Placental epithelial cell (primary cell): ENCODE measurements around the gene KHK. TPM values are rescaled to one million over a fixed set of nuclear protein-coding genes. Genes with fewer than 3 reads are reported as not detected.

ENCODE experiments used
- total RNA-seq: library from RNA; depleted of rRNA; stranded (reverse); fragments of >200 nt; gene quantifications from 2 replicates; pipeline ENCODE4 v1.2.3, GENCODE V29; 2012

The KHK gene
- under 0.01 TPM in 1 of 2 replicates, not detected in the other for total RNA-seq

DNA sequence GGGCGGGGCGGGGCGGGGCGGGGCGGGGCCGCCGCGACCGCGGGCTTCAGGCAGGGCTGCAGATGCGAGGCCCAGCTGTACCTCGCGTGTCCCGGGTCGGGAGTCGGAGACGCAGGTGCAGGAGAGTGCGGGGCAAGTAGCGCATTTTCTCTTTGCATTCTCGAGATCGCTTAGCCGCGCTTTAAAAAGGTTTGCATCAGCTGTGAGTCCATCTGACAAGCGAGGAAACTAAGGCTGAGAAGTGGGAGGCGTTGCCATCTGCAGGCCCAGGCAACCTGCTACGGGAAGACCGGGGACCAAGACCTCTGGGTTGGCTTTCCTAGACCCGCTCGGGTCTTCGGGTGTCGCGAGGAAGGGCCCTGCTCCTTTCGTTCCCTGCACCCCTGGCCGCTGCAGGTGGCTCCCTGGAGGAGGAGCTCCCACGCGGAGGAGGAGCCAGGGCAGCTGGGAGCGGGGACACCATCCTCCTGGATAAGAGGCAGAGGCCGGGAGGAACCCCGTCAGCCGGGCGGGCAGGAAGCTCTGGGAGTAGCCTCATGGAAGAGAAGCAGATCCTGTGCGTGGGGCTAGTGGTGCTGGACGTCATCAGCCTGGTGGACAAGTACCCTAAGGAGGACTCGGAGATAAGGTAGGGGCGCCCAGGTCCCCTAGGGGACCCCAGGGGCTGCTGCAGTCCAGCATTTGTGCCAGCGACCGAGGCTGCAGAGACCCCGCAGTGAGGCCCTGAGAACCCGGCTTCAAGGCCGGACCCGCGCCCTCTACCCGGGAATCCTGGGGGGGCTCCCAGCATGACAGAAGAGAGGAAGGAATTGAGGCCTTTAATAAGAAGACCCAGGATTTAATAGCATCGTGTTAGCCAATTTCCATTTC is at the start of gene KHK:
Gene KHK, plus strand, starts transcription at position 49 of the 870 bp plus-strand sequence. Its CDS starts 488 bp downstream, at position 537.

DNA sequence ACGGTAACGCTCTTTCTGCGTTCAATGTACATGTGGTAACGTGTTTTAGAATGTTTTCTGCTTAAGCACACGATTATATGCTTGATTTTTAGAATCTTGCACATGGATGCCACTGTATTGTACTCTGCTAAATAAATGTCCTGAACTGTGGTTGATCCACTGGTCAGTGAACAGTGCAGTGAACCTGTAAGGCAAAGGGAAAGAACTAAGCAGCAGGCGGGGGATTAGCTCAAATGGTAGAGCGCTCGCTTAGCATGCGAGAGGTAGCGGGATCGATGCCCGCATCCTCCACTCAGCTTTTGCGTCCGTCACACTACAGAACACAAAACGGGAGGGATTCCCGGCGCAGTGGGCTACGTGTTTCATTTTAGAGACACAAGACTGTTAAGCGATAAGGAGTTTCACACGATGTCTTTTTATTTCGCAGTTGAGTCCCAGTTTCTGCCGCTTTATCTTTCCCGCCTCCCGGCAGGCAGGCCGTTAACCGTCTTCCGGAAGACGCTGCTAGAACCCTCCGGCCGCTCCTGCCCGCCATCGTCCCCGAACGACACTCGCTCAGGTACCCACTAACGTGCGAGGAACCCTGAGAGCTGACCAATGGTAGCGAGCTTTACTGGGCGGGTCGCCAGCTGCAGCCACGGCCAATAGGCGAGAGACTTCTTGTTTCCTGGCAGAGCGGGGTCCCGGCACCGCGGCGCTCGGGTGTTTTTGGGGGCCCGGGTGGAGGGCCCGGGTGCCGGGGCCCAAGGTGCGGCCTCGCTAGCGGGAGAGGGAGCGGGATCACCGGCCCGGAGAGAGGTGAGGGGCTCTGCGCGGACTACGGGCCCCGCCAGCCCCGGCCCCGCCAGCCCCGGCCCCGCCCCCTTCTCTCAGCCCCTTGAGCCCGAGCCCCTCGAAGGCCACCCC is 35.3 kb upstream of the KHK start, which contains the start of gene AGBL5:
Gene AGBL5, plus strand, starts transcription at position 673 of the 906 bp plus-strand sequence. CDS start 1,291 bp downstream, outside the sequence.

DNA sequence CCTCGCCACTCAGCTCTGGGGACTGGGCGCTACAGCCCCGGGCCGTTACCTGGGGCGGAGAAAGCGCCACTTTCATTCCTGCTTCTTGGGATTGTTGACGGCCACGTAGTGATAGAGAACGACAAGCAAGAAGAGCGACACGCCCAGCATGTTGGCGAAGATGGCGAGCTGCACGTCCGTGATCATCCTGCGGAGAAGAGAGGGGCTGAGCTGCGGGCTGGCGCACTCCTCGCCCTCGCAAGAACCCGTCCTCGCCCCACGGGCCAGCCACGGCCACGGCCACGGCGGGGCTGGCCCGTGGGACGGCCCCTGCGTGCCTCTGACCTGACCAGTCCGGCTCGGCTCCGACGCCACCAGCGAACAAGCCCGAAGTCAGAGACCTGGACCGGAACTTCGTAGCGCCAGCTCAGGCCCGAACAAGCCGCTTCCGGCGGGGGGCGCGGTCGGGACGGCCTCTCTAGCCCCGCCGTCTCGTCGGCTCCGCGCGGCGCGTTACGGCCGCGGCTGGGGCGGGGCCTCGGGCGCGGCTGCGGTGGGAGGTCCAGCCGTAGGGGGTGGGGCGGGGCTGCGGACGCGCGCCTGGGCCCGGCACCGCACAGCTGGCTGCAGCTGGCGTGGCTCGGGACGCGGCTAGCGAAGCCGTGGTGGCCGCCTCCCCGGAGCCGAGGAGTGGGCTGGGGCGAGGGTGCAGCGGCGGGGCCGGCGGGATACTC is 15.1 kb upstream of the KHK start, which contains the start of gene OST4:
Gene OST4, minus strand, starts transcription at position 378 of the 713 bp plus-strand sequence.

DNA sequence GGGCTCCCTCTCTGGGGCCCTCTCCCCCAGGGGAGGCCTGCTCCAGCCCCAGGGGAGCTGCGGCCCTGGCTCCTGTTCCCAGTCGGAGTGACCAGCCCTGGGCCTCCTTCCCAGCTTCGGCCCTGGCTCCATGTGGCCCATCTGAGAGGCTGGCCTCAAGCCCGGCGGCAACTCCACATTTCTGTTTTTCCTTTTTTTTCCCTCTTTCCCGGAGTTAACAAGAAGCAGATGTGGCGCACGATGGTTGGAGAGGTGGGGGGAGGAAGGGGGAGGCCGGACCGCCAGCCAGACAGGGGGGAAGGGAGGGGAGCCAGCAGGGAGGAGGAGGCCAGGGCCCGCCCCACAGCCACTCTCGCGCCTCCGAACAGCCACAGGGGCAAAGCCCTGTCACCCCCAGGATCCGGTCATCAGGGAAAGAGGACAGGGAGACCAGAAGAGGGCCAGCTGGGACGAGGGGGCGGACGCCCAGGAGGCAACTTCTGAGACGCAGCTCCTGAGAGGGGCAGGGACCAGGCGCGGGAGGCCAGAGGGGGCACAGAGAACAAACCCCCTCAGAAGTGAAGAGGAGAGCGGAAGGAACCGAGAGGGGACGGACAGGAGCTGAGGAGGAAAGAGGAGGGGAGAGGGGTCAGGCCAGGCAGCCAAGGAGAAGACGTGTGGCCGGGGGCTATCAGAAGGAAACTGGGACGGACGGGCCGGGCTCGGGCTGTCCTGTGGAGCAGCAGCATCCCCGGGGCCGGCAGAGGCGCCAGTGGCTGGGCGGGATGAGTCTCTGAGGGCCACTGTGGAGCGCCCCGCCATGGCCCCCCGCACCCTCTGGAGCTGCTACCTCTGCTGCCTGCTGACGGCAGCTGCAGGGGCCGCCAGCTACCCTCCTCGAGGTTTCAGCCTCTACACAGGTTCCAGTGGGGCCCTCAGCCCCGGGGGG is 8.0 kb upstream of the KHK start, which contains the start of gene EMILIN1:
Gene EMILIN1, plus strand, starts transcription at position 349 of the 928 bp plus-strand sequence. Its CDS starts 451 bp downstream, at position 800.

DNA sequence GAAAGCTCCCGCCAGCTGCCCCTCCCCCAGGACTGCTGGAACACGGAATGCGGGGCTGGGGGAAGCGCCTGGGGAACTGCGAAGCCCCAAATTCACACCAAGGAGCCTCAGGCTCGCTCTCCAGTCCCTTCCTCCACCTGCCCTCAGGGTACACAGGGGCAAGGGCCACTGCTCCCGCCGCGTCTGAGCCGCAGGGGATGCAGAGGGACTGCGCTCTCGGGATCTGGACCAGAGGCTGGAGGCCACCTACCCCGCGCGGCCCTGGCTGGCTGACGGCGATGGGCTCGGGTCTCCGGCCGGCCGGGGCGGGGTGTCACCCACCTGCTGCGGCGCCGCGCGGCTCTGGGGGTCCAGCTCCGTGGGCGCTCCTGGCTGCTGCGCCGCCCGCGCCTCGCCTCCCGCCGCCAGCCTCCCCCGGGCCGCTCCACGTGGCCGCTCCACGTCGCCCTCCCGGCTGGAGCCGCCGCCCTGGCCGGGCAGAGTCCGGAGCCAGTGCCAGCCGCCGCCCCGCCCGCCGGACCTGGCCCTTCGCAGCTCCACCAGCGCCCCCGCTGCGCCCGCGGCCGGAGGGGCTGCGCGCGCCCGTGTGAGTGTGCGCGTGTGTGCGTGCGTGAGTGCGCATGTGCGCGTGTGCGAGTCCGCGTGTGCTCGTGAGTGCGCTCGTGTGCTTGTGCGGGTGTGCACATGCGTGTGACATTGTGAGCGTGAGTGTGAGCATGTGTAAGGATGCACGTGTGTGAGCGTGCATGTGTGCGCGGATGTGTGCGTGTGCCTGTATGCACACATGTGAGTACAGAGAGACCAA is 32.2 kb downstream of the KHK start, which contains the start of gene CGREF1:
Gene CGREF1, minus strand, starts transcription at position 604 of the 805 bp plus-strand sequence. CDS start 14,762 bp downstream, outside the sequence.

DNA sequence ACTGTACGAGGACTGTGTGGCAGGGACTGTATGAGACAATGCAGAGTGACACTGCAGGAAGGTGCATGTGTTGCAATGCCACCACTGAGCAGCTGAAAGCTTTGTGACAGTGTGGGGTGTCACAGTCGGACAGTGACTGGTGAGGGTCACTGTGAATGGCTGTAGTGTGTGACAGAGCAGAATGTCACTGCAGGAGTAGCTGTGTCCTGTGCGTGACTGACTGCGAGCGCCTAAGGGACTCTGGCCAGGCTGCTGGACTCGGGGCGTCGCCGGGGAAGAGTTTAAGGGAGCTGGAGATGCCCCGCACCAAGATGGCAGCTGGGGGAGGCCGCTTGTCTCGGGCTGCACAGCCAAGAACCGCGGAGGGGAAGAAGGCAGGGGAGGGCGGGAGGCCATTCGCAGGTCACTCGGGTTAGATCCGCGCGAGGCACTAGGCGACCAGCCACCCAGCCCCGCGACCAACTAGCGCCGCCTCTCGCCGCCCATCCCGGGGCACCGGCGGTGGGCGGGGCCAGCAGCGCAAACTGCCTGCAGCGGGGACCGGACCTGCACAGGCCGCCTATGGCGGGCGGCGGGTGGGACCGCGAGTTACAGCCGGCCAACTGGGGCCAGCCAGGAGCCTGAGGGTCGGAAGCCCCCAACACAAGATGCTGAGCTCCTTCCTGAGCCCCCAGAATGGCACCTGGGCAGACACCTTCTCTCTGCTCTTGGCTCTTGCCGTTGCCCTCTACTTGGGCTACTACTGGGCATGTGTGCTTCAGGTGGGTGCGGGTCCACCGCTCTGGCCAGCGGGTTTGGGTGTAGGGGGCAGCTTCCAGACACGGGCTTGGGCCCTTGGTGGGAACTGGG is 37.0 kb downstream of the KHK start, which contains the start of gene ABHD1:
Gene ABHD1, plus strand, starts transcription at position 514 of the 849 bp plus-strand sequence. Its CDS starts 134 bp downstream, at position 648.

DNA sequence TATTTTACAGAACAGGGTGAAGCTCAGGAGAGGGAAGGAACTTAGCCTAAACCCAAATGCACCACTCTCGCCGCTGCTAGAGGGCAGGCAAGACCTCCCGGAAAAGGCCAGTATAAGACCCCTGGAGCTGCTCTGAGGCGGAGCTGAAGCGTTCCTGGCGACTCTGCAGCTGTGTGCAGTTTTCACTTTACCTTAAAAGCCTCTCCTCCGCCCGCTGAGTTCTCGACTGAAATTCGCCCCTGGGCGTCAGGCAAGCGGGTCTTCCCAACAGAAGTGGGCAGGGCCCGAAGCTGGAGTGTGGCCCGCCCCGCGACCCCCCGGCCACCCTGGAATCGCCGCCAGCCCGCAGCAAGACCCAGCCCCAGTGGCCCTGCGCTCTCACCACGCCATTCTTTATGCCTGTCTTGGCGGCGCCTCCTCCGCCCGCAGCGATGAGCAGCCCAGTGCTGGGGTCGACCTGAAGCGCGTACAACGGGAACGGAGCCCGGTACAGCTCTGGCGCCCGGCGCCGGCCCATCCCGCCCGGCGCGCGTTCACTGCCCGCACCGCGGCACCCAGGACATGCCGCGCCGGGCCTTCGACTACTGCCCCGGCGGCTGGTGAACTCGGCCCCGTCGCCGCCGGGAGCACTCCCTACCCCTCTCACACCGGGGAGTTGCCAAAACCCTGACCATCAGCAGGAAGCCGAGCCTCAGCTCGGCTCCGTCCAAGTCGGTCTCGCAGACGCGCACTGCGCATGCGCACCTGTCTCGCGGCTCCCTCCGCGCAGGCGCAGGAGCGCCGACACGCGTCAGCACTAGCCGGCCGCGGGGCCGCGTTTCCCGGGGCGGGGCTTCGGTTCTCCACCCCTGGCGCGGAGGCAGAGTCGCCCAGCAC is 47.6 kb downstream of the KHK start, which contains the start of gene PREB:
Gene PREB, minus strand, starts transcription at position 732 of the 876 bp plus-strand sequence. Its CDS starts 215 bp downstream, at position 517.

DNA sequence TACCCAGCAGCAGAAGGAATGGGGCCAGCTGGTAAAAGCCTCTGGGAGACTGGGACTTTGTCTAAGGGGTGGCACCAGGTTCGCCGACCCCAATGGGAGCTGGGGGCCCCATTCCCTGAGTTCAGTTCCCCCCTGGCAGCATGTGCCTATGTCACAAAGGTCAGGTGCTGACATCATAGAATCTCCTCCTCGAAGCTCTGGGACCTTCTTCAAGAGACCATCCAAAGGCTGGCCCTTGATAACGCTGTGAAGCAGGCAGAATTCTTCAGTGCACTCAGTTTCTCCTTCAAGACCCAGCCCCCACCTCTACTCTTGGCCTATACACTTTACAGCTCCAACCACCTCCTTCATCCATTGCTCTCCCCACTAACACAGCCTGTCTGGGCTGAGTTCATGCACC is 52.7 kb downstream of the KHK start, which contains the start of gene PRR30:
Gene PRR30, minus strand, starts transcription at position 101 of the 400 bp plus-strand sequence. CDS start 1,081 bp downstream, outside the sequence.

DNA sequence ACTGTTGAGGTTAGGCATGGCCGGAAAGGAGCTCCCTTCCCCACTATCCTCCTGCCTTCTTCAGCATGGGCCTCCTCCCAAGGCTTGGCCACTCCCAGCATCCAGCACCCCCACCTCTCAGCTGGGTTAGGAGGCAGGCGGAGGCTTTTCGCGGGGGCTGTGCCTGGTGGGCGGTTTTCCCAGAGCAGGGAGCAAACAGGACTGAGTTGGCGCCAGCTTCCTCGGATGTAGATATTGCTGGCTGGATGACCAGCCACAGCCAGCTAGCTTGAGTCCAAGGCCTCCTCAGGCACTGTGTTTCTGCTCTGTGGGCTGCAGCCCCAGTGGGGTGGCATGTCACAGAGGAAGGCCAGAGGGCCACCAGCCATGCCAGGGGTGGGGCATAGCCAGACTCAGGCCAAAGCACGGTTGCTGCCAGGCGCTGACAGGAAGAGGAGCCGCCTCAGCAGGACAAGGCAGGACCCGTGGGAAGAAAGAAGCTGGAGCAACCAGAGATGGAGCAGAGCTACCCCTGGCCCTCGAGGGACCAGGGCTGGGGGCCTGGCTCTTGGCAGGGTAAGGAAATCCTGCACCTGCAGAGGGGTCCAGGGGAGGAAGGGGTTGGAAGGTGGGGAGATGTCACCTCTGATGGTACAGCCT is 62.3 kb downstream of the KHK start, which contains the start of gene TCF23:
Gene TCF23, plus strand, starts transcription at position 204 of the 639 bp plus-strand sequence. Its CDS starts 130 bp downstream, at position 334.

Other genes starting within 250 kb of the KHK start
- gene DPYSL5, start 238.6 kb upstream of the KHK start, total RNA-seq: not detected in 2 replicates
- 1.3 and 2.0 TPM in 2 replicates for gene MAPRE3, start 116.1 kb upstream of the KHK start, total RNA-seq
- 68.0 and 78.1 TPM in 2 replicates for gene TMEM214, start 53.8 kb upstream of the KHK start, total RNA-seq
- 39.6 and 41.2 TPM in 2 replicates for gene AGBL5, start 35.1 kb upstream of the KHK start, total RNA-seq
- gene OST4, start 15.1 kb upstream of the KHK start, total RNA-seq: 217 and 424 TPM in 2 replicates
- 5.2 and 24.7 TPM in 2 replicates for gene EMILIN1, start 8.2 kb upstream of the KHK start, total RNA-seq
- under 0.01 and 0.33 TPM in 2 replicates for gene CGREF1, start 32.4 kb downstream of the KHK start, total RNA-seq
- not detected in 2 replicates for gene ABHD1, start 37.0 kb downstream of the KHK start, total RNA-seq
- gene PREB, start 47.9 kb downstream of the KHK start, total RNA-seq: 44.4 and 75.3 TPM in 2 replicates
- gene PRR30, start 52.6 kb downstream of the KHK start, total RNA-seq: not detected in 2 replicates
- gene TCF23, start 62.2 kb downstream of the KHK start, total RNA-seq: not detected in 2 replicates
- gene ATRAID, start 125.3 kb downstream of the KHK start, total RNA-seq: 197 and 201 TPM in 2 replicates
- 174 and 243 TPM in 2 replicates for gene SLC5A6, start 125.5 kb downstream of the KHK start, total RNA-seq
- 46.3 and 52.6 TPM in 2 replicates for gene CAD, start 130.6 kb downstream of the KHK start, total RNA-seq
- gene SLC30A3, start 176.3 kb downstream of the KHK start, total RNA-seq: 0.11 TPM in 1 of 2 replicates, not detected in the other
- not detected in 2 replicates for gene DNAJC5G, start 188.7 kb downstream of the KHK start, total RNA-seq
- gene TRIM54, start 195.7 kb downstream of the KHK start, total RNA-seq: not detected in 2 replicates
- 0.22 and 2.0 TPM in 2 replicates for gene UCN, start 221.7 kb downstream of the KHK start, total RNA-seq
- gene MPV17, start 236.3 kb downstream of the KHK start, total RNA-seq: 56.1 TPM in 2 replicates